Eye (tissue), 1 donor: ENCODE measurements around the gene NDUFB3.
"Not testable (repeated sequence)": the region's sequence is repeated elsewhere in the genome, so short reads cannot be mapped to it uniquely, and the experiment has no call there.

Source experiments
- DNase-seq: peaks from one replicate; pipeline ENCODE4 v3.0.0-alpha.2; 2015

Gene NDUFB3

DNA sequence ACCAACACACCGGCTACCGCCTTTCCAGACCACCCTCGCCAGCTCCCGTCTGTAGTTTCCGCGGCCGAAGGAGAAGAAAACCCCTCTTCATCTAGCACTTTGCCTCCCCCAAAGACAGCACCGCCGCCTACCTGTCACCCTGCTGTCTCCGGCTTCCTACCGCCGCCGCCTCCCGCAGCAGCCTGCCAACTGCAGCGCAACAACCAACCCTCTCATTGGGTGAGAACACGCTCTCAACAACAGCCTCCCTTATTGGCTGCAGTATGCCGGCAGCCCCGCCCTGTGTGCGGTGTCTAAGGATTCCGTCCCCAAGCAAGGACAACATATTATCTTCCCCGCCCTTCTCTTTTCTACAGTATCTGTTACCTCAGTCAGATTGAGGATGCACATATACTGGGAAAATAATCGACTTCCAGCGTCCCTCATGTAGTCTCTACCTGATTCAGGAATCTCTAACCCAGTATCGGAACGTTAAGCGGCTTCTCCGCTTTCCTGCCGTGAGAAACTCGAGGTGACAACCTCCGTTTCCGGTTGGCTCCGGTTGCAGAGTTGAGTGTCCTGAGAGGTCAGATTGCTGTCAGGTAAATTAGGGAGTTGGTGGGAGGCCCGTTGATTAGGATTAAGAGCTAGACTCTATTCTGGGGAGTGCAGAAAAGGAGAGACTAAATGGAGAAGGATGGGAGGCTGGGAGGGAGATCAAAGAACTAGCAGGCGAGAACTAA is at the start of gene NDUFB3, which contains the start of gene HYCC2:
TSS of gene NDUFB3 (plus strand) at position 523 of the 722 bp plus-strand sequence. CDS start 6,882 bp downstream, outside the sequence.
TSS of gene HYCC2 (minus strand) at position 193 of the 722 bp plus-strand sequence. CDS start 47,662 bp downstream, outside the sequence.
- DNase-seq = peak; percentile 99

DNA sequence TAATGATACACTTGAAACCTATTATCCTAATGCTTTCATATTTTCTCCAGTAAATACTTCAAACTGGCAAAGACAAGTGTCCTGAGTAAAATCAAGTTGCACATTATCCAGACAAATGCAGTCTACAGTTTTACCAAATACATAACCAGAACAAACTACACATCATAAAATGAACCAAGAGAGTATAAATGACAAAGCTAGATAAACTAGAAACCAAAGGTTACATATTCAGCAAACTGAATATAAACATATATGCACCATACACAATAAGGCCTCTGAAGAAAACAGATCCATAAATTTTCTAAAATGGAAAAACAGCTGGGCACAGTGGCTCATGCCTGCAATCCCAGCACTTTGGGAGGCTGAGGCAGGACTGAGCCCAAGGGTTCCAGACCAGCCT is 47.3 kb upstream of the NDUFB3 start:
- DNase-seq = no peak

DNA sequence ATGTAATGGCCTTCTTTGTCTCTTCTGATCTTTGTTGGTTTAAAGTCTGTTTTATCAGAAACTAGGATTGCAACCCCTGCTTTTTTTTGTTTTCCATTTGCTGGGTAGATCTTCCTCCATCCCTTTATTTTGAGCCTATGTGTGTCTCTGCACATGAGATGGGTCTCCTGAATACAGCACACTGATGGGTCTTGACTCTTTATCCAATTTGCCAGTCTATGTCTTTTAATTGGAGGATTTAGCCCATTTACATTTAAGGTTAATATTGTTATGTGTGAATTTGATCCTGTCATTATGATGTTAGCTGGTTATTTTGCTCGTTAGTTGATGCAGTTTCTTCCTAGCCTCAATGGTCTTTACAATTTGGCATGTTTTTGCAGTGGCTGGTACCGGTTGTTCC is 37.4 kb upstream of the NDUFB3 start:
- not testable (repeated sequence) for DNase-seq

DNA sequence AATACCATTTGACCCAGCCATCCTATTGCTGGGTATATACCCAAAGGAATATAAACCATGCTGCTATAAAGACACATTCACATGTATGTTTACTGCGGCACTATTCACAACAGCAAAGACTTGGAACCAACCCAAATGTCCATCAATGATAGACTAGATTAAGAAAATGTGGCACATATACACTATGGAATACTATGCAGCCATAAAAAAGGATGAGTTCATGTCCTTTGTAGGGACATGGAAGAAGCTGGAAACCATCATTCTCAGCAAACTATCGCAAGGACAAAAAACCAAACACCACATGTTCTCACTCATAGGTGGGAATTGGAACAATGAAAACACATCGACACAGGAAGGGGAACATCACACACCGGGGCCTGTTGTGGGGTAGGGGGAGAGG is 33.4 kb upstream of the NDUFB3 start:
- not testable (repeated sequence) for DNase-seq

DNA sequence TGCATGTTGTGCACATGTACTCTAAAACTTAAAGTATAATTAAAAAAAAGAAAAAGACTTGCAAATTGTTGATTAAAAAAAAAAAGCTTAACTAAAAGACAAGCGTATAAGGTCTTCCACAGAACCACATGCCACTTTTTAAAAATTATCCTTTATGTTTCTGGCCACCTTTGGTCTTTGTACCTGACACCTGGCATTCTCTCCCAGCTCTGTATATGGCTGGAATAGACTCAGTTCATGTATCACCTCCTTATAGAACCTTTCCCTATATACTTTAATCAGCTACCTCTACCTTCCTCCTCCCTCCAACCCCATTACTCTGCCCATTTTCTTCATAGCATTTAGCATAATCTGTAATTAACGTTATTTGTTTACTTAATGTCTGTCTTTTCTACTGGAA is 32.9 kb upstream of the NDUFB3 start:
- no peak for DNase-seq

DNA sequence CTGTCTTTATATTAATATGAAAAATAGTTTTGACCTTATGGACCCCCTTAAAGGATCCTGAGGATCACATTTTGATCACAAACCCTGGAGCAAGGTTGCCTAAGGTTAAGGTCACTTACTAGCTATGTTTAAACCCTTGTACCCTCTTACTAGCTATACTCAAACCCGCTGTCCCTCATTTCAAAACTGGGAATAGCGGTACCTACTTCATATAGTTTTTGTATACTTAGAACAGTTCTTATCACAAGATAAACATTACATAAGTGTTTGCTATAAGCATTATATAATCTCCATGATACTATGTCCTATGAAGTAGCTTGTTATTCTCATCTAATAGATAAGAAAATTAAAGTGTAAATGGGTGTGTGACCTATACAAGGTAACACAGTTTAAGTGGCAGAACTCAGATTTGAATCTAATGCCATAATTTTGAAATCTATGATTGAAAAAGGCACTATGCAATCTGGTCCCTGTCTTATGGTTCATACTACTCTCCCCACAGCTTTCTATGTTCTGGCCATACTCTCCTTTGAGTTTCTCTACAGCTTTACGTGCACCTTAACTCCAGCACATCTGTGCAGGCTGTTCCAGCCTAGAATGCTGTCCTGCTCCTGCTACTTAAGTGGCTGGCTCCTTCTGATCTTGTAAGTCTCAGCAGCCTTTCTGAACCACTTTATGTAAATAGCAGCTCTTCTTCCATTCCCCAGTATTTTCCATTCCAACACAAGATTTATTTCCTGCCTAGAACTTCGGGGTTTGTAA is 30.8 kb upstream of the NDUFB3 start:
- DNase-seq = no peak

DNA sequence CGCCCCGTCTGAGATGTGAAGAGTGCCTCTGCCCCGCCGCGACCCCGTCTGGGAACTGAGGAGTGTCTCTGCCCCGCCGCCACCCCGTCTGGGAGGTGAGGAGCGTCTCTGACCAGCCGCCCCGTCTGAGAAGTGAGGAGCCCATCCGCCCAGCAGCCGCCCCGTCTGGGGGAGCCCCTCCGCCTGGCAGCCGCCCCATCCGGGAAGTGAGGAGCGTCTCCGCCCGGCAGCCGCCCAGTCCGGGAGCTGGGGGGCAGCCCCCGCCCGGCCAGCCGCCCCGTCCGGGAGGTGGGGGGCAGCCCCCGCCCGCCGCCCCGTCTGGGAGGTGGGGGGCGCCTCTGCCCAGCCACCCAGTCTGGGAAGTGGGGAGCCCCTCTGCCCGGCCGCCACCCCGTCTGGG is 29.4 kb upstream of the NDUFB3 start:
- not testable (repeated sequence) for DNase-seq

DNA sequence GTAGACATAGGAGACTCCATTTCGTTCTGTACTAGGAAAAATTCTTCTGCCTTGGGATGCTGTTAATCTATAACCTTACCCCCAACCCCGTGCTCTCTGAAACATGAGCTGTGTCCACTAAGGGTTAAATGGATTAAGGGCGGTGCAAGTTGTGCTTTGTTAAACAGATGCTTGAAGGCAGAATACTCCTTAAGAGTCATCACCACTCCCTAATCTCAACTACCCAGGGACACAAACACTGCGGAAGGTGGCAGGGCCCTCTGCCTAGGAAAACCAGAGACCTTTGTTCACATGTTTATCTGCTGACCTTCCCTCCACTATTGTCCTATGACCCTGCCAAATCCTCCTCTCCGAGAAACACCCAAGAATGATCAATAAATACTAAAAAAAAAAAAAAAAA is 28.8 kb upstream of the NDUFB3 start:
- DNase-seq = not testable (repeated sequence)

DNA sequence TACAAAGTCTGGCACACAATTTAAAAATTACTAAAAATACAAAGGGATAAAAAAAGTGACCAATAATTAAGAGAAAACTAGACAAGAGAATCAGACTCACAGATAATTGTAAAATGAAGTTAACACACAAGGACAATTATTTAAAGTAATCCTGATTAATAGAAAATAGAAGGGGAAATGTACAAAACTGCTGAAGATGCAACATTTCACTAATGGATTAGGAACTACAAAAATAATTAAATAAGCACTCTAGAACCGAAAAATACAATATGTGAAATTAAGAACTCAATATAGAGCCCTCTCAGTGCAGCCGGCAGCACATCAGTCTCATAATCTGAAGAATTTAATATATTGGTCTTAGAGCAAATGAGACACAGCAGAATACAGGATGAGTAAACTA is 24.9 kb upstream of the NDUFB3 start:
- no peak for DNase-seq

DNA sequence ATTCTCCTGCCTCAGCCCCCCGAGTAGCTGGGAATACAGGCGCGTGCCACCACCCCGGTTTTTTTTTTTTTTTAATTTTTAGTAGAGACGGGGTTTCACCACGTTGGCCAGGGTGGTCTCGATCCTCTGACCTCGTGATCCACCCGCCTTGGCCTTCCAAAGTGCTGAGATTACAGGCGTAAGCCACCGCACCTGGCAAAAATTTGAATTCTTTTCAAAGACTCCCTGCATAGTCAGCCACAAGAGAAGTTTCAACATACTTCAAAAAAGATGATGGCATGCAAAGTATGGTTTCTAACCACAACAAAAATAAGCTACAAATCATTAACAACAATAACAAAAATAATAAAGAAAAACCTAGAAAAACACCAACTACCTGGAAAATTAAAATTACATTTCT is 22.3 kb upstream of the NDUFB3 start:
- DNase-seq = no peak

DNA sequence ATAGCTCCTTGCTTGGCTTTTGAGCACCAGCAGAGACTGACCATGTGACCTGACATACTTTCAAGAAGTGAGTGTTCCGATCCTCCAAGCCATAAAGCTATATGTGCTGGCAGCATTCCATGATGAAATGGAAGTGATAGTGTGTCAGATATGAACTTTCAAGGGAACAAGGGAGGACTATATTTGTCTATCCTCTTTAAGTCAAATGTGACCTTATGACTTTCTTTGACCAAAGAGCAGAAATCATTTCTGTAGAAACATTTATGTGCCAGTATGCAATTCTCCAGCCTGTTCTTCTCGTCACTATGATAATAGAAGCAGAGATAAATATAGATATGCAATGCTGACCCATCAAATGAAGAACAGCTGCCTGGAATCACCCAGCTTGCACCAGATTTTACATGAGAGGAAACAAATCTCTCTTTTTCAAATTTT is 14.7 kb upstream of the NDUFB3 start:
- DNase-seq = no peak

DNA sequence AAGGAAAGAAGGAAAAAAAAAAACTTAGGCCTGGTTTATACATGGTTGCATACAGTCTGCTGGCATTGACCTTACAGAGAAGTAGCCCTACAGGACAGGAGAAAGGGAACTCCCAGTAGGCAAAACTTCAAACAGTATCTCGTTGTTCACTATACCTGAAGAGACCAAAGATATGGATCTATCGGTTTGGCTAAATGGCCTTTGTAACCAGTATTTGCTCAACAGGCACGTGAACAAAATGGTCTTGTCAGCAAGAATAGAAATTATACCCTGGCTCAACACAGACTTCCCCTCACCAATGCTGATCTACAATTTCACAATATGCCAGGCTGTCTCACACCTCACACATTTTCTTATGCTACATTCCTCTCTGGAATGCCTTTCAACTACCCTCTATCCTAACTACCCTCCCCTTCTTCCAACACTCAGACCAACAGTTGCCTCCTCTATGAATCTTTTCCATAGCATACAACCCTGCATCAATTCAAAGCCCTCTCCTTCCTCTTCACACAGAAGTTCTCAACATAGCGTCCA is 14.0 kb upstream of the NDUFB3 start:
- DNase-seq = no peak

DNA sequence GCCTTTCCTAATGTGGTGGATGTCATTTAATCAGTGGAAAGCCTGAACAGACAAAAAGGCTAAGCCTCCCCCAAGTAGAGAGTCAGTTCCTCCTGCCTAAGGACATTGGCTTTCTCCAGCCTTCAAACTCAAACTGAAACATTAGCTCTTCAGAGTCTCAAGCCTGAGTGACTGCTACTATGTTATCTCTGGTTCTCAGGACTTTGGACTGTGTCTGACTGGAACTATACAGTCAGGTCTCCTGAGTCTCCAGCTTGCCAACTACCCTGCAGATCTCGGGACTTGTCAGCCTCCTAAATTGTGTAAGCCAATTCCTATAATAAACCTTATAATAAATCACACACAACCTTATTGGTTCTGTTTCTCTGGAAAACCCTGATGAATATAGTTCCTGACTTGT is 12.9 kb upstream of the NDUFB3 start:
- DNase-seq = no peak

DNA sequence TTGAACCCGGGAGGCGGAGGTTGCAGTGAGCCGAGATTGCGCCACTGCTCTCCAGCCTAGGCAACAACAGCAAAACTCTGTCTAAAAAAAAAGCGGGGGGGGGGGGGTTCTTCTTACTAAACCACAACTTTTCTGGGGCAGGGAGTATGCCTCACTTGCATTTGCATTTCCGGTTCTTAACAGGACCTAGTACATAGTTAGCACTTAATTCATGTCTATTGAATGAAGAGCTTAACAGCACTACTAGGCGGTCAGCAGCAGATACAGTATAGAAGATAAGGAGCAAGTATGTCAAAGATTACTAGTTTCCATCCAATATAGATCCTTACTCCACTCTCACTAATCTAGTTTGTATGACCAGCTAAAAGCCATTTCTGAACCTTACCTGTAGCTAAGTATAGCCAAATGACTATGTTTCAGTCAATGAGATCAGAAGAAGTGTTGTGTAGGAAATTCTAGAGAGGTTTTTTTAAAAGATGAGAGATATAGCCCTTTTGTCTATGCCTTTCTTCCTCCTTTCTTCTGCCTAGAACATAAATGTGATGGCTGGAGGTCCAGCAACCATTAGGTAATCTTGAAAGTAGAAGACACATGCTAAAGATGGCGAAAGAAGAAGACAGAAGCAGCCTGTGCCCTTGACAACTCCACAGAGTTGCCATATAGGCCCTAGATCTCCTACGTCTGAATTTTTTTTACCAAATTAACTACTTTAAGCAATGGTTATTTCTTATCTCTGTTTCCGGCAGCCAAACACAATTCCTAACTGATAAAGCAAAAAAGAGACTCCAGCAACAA is 11.6 kb upstream of the NDUFB3 start:
- no peak for DNase-seq

DNA sequence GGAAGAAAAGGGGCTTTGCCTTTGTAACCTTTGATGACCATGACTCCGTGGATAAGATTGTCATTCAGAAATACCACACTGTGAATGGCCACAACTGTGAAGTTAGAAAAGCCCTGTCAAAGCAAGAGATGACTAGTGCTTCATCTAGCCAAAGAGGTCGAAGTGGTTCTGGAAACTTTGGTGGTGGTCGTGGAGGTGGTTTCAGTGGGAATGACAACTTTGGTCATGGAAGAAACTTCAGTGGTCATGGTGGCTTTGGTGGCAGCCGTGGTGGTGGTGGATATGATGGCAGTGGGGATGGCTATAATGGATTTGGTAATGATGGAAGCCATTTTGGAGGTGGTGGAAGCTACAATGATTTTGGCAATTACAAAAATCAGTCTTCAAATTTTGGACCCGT is 8.3 kb upstream of the NDUFB3 start:
- DNase-seq = not testable (repeated sequence)

DNA sequence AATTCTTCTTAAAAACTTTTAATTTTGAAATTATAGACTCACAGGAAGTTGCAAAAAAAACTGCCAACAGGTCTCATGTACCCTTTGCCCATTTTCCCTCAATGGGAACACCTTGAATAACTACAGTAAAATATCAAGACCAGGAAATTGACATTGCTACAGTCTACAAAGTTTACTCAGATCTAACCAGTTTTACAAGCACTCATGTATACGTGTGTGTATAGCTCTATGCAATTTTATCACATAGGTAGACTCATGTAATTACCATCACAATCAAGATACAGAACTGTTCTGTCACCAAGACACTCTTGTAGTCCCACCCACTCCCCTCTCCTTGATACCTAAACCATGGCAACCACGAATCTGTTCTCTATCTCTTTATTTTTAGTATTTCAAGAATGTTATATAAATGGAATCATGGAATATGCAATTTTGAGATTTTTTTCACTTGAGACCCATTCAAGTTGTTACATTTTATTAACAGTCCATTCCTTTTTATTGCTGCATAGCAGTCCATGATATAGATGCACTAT is 6.9 kb upstream of the NDUFB3 start:
- no peak for DNase-seq

DNA sequence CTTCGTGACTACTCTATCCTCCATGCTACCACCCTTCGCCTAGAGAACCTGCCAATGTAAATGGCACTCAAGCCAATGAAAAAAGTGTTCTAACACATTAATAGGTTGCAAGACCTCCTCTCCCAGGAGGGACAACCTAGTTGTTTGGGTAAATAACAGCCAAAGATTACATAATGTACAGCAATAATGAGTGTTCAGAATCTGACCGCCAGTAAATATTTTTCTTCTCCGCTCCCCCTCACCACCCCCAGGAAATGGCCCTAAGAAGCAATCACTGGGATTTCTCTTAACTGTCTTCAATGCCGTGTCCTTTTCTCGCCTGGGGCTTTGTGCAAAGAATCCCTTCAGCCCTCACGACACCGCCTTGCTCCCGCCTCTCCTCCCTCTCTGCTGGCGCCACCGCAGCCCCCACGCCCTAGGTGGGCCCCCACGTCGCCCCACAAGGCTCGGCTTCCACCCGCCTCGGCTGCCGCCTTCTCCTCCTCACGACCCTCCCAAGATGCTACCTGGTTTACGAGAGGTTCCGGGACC is 788 bp upstream of the NDUFB3 start:
- no peak for DNase-seq

DNA sequence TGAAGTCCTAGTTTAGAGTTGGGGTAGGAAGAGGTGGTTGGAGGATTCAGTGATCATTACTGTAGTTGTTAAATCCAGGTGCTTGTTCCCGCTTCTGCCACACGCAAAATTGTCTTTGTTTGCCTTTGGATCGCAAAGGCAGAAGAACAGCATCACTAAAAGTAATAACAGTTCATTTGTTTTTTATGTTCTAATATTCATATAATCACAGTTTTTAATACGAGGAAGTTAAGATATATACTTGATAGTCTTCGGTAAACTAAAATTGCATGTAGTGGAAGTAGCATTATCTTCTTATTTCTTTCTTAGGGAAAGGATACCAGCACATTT is 365 bp downstream of the NDUFB3 start:
- no peak for DNase-seq

DNA sequence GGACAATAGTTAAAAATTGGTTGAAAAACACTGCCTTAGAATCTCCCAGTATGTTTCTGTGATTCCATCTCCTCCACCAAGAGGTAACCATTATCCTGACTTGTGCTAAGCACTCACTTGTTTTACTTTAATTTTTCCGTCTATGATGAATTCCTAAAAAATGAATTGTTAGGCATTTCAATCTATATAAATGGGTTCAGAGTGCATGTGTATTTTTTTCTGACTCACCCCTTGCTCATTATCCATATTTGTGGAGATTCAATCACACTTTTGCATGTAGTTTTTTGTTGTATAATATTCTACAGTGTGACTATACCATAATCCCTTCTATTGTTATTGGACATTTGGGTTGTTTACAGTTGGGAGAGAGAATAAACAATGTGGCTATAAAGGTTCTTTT is 1.3 kb downstream of the NDUFB3 start:
- DNase-seq = no peak

DNA sequence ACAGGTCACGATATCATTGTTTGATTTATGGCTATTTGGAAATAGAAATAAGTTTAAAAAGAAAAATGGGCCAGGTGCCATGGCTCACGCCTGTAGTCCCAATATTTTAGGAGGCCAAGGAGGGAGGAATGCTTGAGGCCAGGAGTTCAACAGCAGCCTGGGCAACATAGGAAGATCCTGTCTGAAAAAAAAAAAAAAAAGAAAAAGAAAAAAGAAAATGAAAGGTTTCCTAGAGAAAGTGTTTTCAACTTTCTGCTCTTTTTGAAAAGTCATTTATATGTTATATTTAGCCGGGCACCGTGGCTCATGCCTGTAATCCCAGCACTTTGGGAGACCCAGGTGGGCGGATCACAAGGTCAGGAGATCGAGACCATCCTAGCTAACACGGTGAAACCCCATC is 3.2 kb downstream of the NDUFB3 start:
- DNase-seq = no peak

DNA sequence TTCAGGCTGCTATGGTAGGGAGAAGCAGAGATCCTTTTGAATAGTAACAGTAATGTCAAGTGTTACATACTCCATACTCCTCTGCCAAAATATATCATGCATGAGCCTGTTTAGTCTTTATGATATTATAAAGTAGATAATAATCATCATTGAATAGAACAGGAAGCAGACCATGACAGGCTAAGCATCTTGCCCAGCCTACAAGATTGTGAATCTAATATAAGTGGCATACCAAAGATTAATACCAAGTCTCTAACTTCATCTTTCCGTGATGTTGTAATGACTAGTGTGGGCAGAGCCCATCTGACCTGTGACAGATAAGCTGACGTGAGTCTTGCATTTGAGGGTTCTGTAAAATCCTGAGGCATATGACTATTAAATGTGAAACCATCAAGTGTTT is 13.1 kb downstream of the NDUFB3 start:
- DNase-seq = no peak

DNA sequence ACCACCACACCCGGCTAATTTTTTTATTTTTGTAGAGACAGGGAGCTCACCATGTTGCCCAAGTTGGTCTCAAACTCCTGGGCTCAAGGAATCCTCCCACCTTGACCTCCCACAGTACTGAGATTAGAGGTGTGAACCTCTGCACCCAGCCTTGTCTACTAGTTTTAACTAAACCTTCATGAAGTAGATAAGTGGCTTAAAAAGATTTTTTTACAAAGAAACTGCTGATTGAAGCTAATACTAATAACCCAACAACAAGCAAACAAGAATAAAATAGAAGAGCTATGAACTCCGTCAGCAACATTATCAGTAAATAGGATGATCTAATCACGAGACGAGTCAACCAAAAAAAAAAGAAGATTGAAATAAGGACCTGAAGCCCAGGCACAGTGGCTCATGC is 18.8 kb downstream of the NDUFB3 start:
- DNase-seq = no peak

DNA sequence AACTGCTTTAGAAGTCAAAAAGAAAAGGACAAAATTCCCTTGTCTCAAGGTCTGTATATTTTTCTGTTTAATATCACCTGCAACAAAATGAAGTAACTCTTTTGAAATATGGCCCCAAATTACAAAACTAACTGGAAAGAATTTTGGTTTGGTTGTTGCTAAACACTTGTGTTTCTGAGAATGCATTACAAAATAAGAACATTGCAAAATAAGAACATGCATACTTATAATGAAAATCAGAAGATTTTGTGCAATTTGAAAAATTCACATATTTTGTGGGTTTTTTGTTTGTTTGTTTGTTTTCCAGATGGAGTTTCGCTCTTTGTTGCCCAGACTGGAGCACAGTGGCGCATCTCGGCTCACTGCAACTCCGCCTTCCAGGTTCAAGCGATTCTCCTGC is 21.8 kb downstream of the NDUFB3 start:
- DNase-seq = no peak
